Measurements from ENCODE around the gene DMBT1. TPM values are rescaled to one million over a fixed set of nuclear protein-coding genes. Genes with fewer than 3 reads are reported as not detected.

DMBT1 gene
- total RNA-seq, 1 experiment from 2014 or later: 4.6 TPM

GRCh38 chr10:122675278-122675677 lies 114.7 kb downstream of the DMBT1 start:
- no peaks in the 10 kb centered on the region for H3K36me3 Mint-ChIP-seq (ENCODE audit: insufficient read depth, unreplicated experiment)
- no peak overlapping the region for H3K4me3 Mint-ChIP-seq (ENCODE audit: low read depth, unreplicated experiment)
- no peak for DNase-seq
- H3K9me3 Mint-ChIP-seq (ENCODE audit: low read depth, unreplicated experiment): no peaks in the 10 kb centered on the region
- intact Hi-C loops (cut with micrococcal nuclease; ENCODE audit: unreplicated experiment): no loop called here
- CTCF ChIA-PET: no interaction called here
- H3K27me3 Mint-ChIP-seq (ENCODE audit: unreplicated experiment): peaks cover 47% of the 10 kb centered on the region
- BruUV-seq (replicated peaks): no TSS peak
- TF ChIP-seq, protein P1, sequence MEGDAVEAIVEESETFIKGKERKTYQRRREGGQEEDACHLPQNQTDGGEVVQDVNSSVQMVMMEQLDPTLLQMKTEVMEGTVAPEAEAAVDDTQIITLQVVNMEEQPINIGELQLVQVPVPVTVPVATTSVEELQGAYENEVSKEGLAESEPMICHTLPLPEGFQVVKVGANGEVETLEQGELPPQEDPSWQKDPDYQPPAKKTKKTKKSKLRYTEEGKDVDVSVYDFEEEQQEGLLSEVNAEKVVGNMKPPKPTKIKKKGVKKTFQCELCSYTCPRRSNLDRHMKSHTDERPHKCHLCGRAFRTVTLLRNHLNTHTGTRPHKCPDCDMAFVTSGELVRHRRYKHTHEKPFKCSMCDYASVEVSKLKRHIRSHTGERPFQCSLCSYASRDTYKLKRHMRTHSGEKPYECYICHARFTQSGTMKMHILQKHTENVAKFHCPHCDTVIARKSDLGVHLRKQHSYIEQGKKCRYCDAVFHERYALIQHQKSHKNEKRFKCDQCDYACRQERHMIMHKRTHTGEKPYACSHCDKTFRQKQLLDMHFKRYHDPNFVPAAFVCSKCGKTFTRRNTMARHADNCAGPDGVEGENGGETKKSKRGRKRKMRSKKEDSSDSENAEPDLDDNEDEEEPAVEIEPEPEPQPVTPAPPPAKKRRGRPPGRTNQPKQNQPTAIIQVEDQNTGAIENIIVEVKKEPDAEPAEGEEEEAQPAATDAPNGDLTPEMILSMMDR (IDR thresholded peaks at IDR 0.05; ENCODE audit: unreplicated experiment): no peak
- H3K27ac Mint-ChIP-seq (ENCODE audit: unreplicated experiment): no peak overlapping the region
- no peaks in the 10 kb centered on the region for H3K4me1 Mint-ChIP-seq (ENCODE audit: low read depth, unreplicated experiment)

- TF ChIP-seq, protein P1 (IDR thresholded peaks at IDR 0.05; ENCODE audit: unreplicated experiment): no peak
- Mint-ChIP-seq H3K4me3 (ENCODE audit: low read depth, unreplicated experiment) (no peak overlapping the region), H3K9me3 (ENCODE audit: low read depth, unreplicated experiment) (no peaks in the 10 kb centered on the region), H3K36me3 (ENCODE audit: insufficient read depth, unreplicated experiment) (no peaks in the 10 kb centered on the region), H3K27ac (ENCODE audit: unreplicated experiment) (no peak overlapping the region), H3K4me1 (ENCODE audit: low read depth, unreplicated experiment) (no peaks in the 10 kb centered on the region), H3K27me3 (ENCODE audit: unreplicated experiment) (peaks cover 38% of the 10 kb centered on the region)
- CTCF ChIA-PET: no interaction called here
- DNase-seq: no peak
- no TSS peak for BruUV-seq (replicated peaks)
- intact Hi-C loops (cut with micrococcal nuclease; ENCODE audit: unreplicated experiment): no loop called here
Measured at GRCh38 chr10:122678266-122678665, 117.7 kb downstream of the DMBT1 start.

- Mint-ChIP-seq H3K4me3 (ENCODE audit: low read depth, unreplicated experiment) (no peak overlapping the region), H3K4me1 (ENCODE audit: low read depth, unreplicated experiment) (no peaks in the 10 kb centered on the region), H3K27ac (ENCODE audit: unreplicated experiment) (no peak overlapping the region), H3K36me3 (ENCODE audit: insufficient read depth, unreplicated experiment) (no peaks in the 10 kb centered on the region), H3K9me3 (ENCODE audit: low read depth, unreplicated experiment) (no peaks in the 10 kb centered on the region), H3K27me3 (ENCODE audit: unreplicated experiment) (peaks cover 34% of the 10 kb centered on the region)
- TF ChIP-seq, protein P1 (IDR thresholded peaks at IDR 0.05; ENCODE audit: unreplicated experiment): no peak
- no TSS peak for BruUV-seq (replicated peaks)
- no peak for DNase-seq
- CTCF ChIA-PET: no interaction called here
- intact Hi-C loops (cut with micrococcal nuclease; ENCODE audit: unreplicated experiment): no loop called here
Measured at GRCh38 chr10:122682522-122682921, 122.0 kb downstream of the DMBT1 start.

GRCh38 chr10:122688293-122688989 lies 127.9 kb downstream of the DMBT1 start:
- BruUV-seq (replicated peaks): no TSS peak
- H3K27me3 Mint-ChIP-seq (ENCODE audit: unreplicated experiment): peaks cover 74% of the 10 kb centered on the region
- H3K27ac Mint-ChIP-seq (ENCODE audit: unreplicated experiment): no peak overlapping the region
- H3K4me3 Mint-ChIP-seq (ENCODE audit: low read depth, unreplicated experiment): no peak overlapping the region
- H3K36me3 Mint-ChIP-seq (ENCODE audit: insufficient read depth, unreplicated experiment): no peaks in the 10 kb centered on the region
- no peaks in the 10 kb centered on the region for H3K9me3 Mint-ChIP-seq (ENCODE audit: low read depth, unreplicated experiment)
- CTCF ChIA-PET: no interaction called here
- H3K4me1 Mint-ChIP-seq (ENCODE audit: low read depth, unreplicated experiment): no peaks in the 10 kb centered on the region
- DNase-seq: no peak
- intact Hi-C loops (cut with micrococcal nuclease; ENCODE audit: unreplicated experiment): no loop called here
- TF ChIP-seq, protein P1 (IDR thresholded peaks at IDR 0.05; ENCODE audit: unreplicated experiment): no peak

All from Calu3 (cell line).